Stimulated activated CD4-positive, alpha-beta T cell treated with anti-CD3 and anti-CD28 coated beads, Interleukin-15, amount 100 ng/mL, for 1 hour (primary cell): Measurements from ENCODE around the gene PHF24.
"Not testable (repeated sequence)": the region's sequence is repeated elsewhere in the genome, so short reads cannot be mapped to it uniquely, and the experiment has no call there.

Experiments used
- DNase-seq, 2 donors: peaks; one replicate each; pipeline ENCODE4 v3.0.0-alpha.2; 2020; ENCODE audit warnings: low read depth in 1 of 2, low spot score in 1 of 2

PHF24 gene

DNA sequence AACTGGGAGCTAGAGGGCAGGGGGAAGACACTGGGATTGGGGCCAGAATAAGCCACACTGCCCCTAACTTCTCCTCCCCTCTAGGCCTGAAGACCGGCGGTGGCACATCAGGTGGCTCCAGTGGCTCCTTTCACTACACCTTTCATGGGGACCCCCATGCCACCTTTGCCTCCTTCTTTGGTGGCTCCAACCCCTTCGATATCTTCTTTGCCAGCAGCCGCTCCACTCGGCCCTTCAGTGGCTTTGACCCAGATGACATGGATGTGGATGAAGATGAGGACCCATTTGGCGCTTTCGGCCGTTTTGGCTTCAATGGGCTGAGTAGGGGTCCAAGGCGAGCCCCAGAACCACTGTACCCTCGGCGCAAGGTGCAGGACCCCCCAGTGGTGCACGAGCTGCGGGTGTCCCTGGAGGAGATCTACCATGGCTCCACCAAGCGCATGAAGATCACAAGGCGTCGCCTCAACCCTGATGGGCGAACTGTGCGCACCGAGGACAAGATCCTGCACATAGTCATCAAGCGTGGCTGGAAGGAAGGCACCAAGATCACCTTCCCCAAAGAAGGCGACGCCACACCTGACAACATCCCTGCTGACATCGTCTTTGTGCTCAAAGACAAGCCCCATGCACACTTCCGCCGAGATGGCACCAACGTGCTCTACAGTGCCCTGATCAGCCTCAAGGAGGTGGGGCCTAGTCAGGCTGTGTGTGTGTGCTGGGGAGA, 38.3 kb downstream of the PHF24 start:
- no peak for DNase-seq

DNA sequence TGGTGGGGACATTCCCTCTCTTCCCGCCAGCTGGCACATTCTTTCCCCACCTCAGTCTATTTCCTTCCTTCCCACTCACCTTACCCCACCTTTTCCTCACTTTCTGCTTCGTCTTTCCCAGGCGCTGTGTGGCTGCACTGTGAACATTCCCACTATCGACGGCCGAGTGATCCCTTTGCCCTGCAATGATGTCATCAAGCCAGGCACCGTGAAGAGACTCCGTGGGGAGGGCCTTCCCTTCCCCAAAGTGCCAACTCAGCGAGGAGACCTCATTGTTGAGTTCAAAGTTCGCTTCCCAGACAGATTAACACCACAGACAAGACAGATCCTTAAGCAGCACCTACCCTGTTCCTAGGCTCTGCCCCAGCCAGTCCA, 38.8 kb downstream of the PHF24 start:
- DNase-seq: no peak

DNA sequence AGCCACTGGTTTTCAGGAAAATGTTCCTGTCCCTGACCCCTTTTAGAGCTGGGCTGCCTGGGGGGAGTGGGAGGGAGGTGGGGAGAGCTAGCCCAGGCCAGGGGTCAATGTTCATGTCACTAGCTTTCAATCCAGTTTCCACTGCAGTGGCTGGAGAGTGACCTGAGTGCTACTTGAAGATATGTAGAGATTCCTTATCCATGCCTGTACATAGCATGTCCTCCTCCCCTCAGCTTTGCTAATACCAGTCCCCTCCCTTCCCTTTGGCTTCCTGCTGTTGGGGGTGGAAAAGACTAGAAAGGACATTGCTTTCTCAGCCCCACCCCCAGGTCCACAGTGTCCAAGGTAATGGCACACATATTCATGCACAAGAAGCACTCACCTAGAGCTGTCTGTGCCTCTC, 39.3 kb downstream of the PHF24 start:
- DNase-seq: no peak

DNA sequence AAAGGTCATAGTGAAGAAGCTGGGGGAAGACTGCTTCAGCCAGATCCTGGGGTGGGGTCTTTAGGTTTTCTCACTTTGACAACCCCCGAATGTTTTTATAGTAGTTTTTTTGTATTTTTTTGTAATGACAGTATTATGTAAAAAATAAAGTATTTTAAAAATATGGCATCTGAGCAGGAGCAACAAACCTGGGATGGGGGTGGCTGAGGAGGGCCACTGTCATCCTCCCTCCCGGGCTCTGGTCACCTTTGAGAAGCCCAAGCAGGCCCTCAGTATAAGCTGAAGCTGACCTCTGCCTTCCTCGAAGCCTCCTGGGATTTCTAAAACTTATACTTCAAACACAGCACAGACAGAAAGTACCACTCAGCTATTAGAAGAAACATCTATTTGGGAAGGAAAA, 40.2 kb downstream of the PHF24 start:
- DNase-seq: no peak

DNA sequence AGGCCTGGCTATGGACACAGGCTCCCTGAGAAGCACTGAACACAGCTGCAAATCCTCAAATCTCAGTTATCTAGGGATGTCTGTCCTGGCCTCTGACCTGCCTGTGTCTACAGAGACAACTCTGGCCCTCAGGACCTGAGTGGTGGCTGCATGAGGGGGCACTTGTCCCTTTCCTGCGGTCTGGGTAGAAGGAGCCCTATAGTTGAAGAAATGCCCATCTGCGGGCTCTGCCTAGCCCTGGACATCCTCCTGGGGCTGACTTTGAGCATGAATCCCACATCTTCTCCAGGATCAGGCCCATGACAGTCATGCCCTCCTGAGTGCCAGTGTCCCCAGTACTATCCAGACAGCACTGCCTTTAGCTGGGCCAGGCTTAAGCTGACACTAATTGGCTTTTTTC, 41.5 kb downstream of the PHF24 start:
- no peak for DNase-seq

DNA sequence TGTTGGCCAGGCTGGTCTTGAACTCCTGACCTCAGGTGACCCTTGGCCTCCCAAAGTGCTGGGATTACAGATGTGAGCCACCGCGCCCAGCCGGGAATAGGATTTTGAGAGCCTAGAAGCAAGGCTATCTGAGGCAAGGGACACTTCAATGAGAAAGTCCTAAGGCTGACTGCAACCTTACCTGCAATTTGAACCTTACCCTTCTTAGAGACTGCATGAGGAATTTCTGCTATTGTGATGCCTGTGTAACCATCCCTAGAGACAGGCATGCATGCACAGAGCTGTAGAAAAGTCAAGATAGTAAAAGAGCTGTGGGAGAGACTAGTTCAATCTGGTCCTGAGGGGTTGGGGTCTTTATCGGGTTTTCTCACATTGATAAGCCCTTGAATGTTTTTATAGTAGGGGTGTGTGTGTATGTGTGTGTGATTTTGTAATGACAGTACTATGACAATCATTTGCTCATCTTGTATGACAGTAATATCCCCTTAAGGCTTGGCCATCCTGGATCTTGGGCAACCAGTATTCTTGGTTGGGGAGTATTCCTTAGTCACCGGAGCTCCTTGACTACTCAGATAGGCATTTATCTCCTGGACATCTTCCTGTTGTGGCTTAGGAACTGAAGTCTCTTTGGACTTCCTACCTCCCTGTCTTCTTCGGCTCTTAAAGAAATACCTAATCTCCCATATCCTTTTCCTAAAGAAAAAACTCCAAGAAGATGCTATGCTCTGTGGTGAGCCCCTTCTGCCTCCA, 42.6 kb downstream of the PHF24 start:
- DNase-seq: no peak

DNA sequence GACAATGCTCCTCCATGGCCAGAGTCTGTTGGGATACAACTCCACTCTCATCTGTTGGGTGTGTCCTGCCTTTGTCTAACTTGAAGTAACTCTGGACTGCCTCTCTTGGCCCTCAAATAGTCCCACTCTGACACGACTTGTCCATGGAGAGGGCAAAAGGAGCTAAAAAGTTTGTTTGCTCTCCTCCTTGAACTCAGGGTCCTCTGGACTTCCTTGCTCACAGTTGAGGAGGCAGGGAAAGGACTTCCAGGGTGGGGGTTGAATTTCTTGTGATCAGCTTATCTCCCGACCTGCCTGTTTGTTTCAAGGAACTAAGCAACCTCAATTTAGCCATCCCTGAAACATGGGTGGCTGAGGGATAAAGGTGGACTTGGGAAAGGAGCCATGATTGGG, 43.2 kb downstream of the PHF24 start:
- no peak for DNase-seq

DNA sequence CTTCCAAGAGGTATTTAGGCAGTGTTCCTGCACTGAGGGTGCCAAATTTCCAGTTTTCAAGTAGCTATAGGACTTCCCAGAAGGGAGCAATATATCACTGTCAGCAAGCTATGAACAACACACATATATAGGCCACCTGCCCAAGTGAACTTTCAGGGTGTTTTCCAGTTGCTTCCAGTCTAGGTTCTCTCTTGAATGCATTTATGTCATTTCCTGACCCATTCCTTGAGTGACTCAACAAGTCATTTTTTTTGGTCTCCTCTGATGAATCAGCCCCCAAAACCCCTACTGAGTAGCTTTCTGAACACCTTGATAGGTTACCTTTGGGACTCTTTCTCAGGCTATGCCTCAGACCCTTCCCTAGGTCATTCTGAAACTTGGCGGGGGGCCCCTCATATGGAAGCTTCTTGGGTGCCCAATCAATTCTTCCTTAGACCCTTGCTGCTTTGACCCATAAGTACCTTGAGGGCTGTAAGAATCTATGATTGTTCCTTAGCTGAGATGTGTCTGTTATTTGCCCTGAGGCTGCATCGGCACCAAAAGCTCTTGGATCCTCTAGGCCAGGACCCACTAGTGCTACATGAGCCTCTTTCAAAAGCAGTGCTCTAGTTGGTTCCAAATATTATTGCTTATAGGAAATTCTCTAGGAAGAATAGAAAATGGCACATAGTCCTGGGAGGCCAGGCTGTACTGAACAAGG, 43.9 kb downstream of the PHF24 start:
- DNase-seq: no peak

DNA sequence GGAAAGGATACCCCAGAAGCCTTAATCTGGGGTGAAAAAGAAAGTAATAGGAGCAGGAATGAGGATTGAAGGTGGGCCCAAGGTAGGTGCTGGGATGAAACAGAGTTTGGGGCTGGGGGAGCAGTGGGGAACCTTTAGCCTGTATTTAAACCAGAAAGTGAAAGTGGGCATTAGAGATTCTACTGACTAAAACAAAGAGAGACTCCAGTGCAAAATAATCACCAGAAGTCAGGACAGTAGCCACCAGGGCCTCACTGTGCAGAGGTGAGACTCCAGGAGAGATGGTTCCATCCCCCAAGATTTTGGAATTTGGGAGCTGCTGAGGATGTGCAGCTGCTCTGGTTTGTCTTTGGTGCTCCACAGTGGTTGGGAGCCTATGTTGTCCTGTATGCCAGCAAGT, 44.5 kb downstream of the PHF24 start:
- no peak for DNase-seq

DNA sequence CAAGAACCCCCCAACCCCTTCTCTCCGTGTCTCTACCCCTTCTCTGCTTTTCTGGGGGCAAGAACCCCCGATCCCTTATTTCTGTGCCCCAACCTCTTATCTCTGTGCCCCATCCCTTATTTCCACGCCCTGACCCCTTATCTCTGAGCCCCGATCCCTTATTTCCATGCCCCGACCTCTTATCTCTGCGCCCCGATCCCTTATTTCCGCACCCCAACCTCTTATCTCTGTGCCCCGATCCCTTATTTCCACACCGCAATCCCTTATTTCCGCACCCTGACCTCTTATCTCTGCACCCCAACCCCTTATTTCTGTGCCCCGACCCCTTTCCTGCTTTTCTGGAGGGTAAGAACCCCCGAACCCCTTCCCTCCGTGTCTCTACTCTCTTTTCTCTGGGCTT, 46.2 kb downstream of the PHF24 start:
- DNase-seq: not testable (repeated sequence)

DNA sequence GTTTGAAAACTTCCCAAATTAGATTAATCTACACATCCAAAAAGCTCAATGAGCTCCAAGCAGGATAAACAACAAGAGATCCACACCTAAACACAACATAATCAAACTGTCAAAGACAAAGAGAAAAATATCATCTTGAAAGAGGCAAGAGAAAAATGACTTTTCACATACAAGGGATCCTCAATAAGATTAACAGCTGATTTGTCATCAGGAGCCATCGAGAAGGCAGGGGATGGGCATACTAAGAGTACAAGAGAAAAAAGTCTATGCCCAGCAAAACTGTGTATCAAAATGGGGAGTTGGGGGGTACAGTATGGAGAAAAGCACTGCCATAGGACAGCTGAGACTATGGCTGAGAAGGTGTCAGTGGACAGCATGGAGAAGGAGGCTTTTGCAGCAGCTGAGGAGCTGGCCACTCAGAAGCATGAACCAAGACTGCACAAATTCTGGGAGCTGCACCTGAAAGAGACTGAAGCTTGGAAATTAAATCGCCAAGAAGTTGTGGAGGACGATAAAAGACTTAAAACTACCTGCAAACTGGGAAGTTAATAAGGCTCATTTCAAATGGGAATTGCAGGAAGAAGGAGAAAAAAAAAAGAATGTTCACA, 52.4 kb downstream of the PHF24 start:
- no peak for DNase-seq

DNA sequence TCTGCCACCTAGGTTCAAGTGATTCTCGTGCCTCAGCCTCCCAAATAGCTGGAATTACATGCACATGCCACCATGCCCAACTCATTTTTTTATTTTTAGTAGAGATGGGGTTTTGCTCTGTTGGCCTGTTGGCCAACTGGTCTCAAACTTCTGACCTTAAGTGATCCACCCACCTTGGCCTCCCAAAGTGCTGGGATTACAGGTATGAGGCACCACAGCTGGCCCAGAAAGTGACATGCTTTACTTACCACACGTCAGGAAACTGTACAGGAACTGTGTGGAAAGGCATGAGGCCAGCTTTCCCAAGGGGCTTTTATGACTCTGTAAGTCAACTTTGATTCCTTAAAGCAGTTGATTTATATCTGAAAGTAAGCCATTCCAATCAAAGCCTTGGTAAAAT, 56.4 kb downstream of the PHF24 start:
- DNase-seq: no peak

DNA sequence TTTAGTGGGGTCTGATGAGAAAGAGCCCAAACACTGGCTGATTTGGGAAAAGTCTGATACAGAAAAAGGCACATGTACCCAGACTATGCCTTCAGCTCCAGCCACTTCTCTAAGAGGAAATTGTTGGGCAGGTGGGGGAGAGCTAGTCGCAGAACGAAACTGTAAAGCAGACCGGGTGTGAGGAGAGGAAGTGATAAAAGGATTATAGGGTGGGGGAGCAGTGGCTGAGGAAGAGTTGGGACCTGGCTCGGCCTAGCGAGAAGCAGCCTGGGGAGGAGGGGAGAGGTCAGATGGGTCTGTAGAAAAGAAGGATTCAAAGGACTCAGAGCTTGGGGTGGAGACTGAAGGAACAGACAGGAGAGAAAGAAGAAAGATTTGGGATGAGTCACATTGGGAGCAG, 65.4 kb downstream of the PHF24 start:
- not testable (repeated sequence) for DNase-seq

DNA sequence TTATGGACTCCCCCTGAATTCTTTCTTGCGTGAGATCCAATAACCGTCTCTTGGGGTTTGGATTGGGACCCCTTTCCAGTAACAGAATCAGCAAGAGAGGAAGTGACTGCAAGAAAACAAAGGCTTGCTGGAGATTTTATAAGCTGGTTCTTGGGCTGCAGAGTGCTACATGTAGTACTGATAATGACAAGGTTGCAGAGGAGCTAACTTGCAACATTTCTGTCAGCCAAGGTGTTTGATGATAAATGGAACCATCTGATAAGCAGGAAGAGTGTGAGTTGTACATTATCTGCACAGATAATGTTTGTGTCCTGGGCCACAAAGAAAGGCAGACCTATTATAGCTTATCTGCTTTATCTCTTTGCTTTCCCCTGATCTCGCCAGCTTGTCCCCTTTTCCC, 68.6 kb downstream of the PHF24 start:
- no peak for DNase-seq

DNA sequence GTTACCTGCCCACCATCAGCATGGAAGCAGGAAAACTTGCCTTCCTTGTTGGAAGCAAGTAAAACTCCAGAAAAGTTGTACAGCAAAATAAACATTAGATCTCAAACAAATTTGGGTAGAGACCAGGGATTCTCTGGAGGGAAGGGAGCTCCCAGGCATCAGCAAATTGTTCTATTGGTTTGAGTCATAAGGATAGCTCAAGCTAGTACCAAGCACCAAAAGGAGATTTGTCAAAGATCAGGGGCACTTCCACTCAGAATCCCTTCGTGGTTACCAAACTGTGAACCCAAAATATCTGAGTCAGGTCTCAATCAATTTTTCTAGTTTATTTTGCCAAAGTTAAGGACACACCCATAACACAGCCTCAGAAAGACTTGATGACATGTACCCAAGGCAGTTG, 69.3 kb downstream of the PHF24 start:
- DNase-seq: no peak

DNA sequence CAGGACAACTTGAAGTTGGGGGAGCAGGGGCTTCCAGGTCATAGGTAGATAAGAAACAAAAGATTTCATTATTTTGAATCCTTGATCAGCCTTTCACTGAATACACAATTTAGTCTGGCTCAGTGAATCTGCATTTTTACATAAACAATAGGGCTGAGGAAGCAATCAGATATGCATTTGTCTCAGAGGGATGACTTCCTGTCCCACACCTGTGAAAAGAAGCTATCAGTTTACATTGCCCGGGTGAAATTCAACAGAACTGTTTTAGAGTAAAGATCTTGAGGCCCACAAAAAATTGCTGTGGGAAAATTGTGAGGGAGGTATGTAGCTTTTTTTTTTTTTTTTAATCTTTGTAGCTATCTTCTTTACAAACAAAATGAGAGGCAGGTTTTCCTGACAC, 69.8 kb downstream of the PHF24 start:
- no peak for DNase-seq

DNA sequence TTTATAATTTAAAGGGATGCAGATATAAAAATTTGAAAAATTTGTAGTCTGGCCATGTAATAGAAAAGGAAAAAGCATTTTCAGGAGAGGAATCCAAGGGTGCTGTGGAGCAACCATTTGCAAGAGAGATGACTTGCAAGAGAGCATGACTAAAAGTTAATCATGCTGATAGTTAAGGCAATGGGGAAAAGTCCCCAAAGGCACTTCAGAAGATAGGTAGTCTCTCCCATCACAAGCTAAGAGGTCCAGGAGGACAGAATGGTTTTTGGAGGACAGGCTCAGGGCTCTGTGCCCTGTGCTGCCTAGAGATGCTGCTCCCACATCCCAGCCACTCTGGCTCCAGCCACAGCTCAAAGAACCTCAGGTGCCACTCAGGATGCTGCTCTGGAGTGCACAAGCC, 70.3 kb downstream of the PHF24 start:
- no peak for DNase-seq

DNA sequence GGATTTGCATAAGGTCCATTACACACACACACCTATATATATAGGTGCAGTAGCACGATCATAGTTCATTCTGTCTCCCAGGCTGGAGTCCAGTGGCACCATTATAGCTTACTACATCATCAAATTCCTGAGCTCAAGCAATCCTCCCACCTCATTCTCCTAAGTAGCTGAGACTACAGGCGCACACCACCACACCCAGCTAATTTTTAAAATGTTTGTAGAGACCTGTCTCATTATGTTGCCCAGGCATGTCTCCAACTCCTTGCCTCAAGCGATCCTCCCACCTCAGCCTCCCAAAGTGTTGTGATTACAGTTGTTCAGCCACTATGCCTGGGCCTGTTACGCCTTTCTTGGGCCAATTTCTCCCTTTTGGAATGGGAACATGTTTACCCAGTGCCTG, 71.2 kb downstream of the PHF24 start:
- no peak for DNase-seq

DNA sequence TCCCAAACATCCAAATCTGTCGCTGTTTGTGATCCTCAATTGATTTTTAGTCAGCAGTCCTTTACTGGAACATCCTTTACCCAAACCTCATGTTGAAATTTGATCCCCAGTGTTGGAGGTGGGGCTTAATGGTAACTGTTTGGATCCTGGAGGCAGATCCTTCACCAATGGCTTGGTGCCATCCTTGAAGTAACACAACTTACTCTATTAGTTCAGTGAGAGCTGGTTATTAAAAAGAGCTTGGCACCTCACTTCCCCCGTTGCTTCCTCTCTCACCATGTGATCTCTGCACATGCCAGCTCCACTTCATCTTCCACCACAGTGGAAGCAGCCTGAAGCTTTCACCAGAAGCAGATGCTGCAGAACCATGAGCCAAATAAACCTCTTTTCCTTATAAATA, 71.8 kb downstream of the PHF24 start:
- DNase-seq: no peak
